Measurements from ENCODE around the gene RNPEPL1.
A peak's percentile ranks its signal among the peaks of the same experiment; 100 is the strongest.

Gene RNPEPL1

DNA sequence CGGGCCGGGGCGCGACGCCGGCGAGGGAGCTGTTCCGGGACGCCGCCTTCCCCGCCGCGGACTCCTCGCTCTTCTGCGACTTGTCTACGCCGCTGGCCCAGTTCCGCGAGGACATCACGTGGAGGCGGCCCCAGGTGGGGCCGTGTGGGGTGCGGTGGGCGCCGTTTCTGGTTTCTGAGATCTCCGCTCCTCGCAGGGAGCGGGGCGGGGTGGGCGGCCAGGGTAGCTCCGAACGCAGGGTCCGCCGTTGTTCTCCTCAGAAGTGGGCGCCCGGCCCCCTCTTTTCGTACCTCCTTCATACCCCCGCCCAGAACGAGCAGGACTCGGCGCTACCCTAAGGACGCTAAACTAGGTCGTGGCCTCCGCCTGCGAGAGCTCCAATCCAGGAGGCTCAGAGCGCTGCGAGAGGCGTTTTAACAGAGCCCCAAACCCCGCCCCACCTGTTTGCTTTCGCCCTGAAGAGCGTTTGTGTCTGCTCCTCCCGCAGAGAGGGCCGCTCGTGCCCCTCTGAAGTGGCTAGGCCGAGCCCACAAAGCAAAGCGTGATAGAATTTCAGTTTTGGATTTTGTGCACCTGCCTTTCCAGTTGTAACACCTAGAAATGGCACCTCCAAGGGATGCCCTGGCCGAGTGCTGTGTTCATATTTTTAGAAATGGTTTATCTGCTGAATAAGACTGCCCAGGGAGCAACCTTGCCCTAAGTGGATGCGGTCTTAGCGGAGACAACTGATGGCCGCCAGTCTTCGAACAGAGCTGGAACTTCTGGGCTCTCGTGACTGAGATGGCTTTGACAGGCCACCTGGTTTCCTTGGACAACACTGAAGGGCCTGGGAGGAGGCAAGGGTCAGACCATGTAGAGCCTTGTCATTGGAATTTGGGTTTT lies 18.9 kb downstream of the RNPEPL1 start (continued):
- TF ChIP-seq, protein P1, sequence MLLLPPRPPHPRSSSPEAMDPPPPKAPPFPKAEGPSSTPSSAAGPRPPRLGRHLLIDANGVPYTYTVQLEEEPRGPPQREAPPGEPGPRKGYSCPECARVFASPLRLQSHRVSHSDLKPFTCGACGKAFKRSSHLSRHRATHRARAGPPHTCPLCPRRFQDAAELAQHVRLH (tag by site-specific recombination; IDR thresholded peaks at IDR 0.05): no peak
- TF ChIP-seq ZXDB (tag by site-specific recombination; IDR thresholded peaks at IDR 0.05): no peak
- TF ChIP-seq ZNF626 (tag by site-specific recombination; IDR thresholded peaks at IDR 0.05): no peak
- no peak for TF ChIP-seq ZSCAN16 (tag by site-specific recombination; IDR thresholded peaks at IDR 0.05)
- TF ChIP-seq ZNF394 (tag by site-specific recombination; IDR thresholded peaks at IDR 0.05; ENCODE audit: borderline replicate concordance): no peak
- TF ChIP-seq GLIS1 (tag by site-specific recombination; IDR thresholded peaks at IDR 0.05): peak; percentile 36
- TF ChIP-seq ZNF341 (tag by site-specific recombination; IDR thresholded peaks at IDR 0.05; ENCODE audit: low read depth): peak; percentile 96
- TF ChIP-seq, protein P2, sequence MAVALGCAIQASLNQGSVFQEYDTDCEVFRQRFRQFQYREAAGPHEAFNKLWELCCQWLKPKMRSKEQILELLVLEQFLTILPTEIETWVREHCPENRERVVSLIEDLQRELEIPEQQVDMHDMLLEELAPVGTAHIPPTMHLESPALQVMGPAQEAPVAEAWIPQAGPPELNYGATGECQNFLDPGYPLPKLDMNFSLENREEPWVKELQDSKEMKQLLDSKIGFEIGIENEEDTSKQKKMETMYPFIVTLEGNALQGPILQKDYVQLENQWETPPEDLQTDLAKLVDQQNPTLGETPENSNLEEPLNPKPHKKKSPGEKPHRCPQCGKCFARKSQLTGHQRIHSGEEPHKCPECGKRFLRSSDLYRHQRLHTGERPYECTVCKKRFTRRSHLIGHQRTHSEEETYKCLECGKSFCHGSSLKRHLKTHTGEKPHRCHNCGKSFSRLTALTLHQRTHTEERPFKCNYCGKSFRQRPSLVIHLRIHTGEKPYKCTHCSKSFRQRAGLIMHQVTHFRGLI (tag by site-specific recombination; IDR thresholded peaks at IDR 0.05): no peak
- TF ChIP-seq GLIS2 (tag by site-specific recombination; IDR thresholded peaks at IDR 0.05): peak; percentile 64
- TF ChIP-seq, protein P3, sequence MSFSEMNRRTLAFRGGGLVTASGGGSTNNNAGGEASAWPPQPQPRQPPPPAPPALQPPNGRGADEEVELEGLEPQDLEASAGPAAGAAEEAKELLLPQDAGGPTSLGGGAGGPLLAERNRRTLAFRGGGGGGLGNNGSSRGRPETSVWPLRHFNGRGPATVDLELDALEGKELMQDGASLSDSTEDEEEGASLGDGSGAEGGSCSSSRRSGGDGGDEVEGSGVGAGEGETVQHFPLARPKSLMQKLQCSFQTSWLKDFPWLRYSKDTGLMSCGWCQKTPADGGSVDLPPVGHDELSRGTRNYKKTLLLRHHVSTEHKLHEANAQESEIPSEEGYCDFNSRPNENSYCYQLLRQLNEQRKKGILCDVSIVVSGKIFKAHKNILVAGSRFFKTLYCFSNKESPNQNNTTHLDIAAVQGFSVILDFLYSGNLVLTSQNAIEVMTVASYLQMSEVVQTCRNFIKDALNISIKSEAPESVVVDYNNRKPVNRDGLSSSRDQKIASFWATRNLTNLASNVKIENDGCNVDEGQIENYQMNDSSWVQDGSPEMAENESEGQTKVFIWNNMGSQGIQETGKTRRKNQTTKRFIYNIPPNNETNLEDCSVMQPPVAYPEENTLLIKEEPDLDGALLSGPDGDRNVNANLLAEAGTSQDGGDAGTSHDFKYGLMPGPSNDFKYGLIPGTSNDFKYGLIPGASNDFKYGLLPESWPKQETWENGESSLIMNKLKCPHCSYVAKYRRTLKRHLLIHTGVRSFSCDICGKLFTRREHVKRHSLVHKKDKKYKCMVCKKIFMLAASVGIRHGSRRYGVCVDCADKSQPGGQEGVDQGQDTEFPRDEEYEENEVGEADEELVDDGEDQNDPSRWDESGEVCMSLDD (tag by site-specific recombination; IDR thresholded peaks at IDR 0.05): peak; percentile 52; the same call in 1 of the 2 replicates
- peak; percentile 74 for TF ChIP-seq ZFHX2 (tag by site-specific recombination; conservative IDR thresholded peaks at IDR 0.05)
- TF ChIP-seq MZF1 (tag by site-specific recombination; IDR thresholded peaks at IDR 0.05; ENCODE audit: borderline replicate concordance): no peak
- TF ChIP-seq ZNF530 (tag by site-specific recombination; IDR thresholded peaks at IDR 0.05; ENCODE audit: low read depth): no peak

DNA sequence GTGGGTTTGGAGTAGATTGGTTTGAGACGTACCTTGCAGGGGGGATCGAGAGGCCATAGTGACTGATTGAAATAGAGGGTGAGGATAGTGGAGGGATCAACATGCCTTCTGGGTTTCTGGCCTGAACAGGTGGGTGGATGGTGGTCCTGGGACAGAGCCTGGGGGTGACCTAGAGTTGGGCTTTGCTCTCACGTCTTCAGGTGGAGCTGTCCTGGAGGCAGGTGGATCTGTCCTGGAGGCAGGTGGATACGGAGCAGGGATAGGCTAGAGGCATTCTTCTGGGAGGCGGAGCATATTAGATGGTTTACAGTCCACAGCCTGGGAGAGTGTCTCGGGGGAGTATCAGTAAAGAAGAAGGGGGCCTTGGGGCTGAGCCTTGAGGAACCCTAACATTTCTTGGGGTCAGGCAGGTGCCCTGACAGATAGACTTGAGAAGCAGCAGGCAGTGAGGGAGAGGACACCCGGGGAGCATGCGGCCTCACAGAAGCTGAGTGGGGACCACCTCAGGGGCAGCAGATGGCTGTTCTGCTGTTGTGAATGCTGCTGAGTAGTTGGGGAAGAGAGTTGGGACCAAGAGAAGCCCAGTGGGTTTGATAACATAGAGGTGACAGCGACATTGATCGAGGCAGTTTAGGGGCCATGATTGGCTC lies 19.8 kb downstream of the RNPEPL1 start:
- H3K4me3 ChIP-seq (ENCODE audit: low read depth, low read length): peak overlapping the region; percentile 97
- H3K4me1 ChIP-seq (ENCODE audit: control insufficient read depth, insufficient read depth, low read length): peaks cover 13% of the 10 kb centered on the region
- CTCF ChIA-PET: interaction anchor here (0.6 to 5.5 kb wide), 4 partner anchors 21 to 1691 kb away, joined by 3 to 34 read pairs (median 4); no protein-coding TSS in a partner anchor
- TF ChIP-seq, protein P4, sequence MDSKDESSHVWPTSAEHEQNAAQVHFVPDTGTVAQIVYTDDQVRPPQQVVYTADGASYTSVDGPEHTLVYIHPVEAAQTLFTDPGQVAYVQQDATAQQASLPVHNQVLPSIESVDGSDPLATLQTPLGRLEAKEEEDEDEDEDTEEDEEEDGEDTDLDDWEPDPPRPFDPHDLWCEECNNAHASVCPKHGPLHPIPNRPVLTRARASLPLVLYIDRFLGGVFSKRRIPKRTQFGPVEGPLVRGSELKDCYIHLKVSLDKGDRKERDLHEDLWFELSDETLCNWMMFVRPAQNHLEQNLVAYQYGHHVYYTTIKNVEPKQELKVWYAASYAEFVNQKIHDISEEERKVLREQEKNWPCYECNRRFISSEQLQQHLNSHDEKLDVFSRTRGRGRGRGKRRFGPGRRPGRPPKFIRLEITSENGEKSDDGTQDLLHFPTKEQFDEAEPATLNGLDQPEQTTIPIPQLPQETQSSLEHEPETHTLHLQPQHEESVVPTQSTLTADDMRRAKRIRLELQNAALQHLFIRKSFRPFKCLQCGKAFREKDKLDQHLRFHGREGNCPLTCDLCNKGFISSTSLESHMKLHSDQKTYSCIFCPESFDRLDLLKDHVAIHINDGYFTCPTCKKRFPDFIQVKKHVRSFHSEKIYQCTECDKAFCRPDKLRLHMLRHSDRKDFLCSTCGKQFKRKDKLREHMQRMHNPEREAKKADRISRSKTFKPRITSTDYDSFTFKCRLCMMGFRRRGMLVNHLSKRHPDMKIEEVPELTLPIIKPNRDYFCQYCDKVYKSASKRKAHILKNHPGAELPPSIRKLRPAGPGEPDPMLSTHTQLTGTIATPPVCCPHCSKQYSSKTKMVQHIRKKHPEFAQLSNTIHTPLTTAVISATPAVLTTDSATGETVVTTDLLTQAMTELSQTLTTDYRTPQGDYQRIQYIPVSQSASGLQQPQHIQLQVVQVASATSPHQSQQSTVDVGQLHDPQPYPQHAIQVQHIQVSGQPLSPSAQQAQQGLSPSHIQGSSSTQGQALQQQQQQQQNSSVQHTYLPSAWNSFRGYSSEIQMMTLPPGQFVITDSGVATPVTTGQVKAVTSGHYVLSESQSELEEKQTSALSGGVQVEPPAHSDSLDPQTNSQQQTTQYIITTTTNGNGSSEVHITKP (tag by site-specific recombination; IDR thresholded peaks at IDR 0.05): 0 out of 2 replicates have a peak, but pooled peaks have one; percentile 23
- TF ChIP-seq ZNF600 (tag by site-specific recombination; IDR thresholded peaks at IDR 0.05): peak; percentile 47; the same call in 1 of the 2 replicates
- TF ChIP-seq ZNF529 (tag by site-specific recombination; IDR thresholded peaks at IDR 0.05; ENCODE audit: insufficient replicate concordance): no peak
- H3K9me3 ChIP-seq (ENCODE audit: control insufficient read depth, insufficient read depth, low read depth, low read length): no peaks in the 10 kb centered on the region
- POLR2A ChIA-PET: interaction anchor here (1.2 to 3.3 kb wide), 5 partner anchors 8 to 27 kb away, joined by 5 to 46 read pairs (median 14); no protein-coding TSS in a partner anchor
- H3K27ac ChIP-seq (ENCODE audit: extremely low read depth, low read depth, low read length): no peak overlapping the region
- peaks cover 5 to 47% of the 10 kb centered on the region in 2 experiments; a peak in 2 of 3 replicates for H3K36me3 ChIP-seq (ENCODE audit: control insufficient read depth in 2 of 2, insufficient read depth in 1 of 2, low read length in 2 of 2)
